GM21515 (cell line): Measurements from ENCODE around the gene PCDHGB1.
"Not testable (repeated sequence)": the region's sequence is repeated elsewhere in the genome, so short reads cannot be mapped to it uniquely, and the experiment has no call there.

Experiments used
- ATAC-seq: cut with Tn5 transposase; IDR thresholded peaks from one replicate; pipeline ENCODE4 v1.9.1; 2021; ENCODE audit not compliant: unreplicated experiment

Gene PCDHGB1

DNA sequence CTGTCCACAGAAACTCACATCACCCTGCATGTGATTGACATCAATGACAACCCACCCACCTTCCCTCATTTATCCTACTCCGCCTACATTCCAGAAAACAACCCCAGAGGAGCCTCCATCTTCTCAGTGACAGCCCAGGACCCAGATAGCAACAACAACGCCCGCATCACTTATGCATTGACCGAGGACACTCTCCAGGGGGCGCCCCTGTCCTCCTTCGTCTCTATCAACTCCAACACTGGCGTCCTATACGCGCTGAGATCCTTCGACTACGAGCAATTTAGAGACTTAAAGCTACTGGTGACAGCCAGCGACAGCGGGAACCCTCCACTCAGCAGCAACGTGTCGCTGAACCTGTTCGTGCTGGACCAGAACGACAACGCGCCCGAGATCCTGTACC lies 4.6 kb upstream of the PCDHGB1 start:
- ATAC-seq = no peak

GRCh38 chr5:141346017-141346416 lies 3.9 kb upstream of the PCDHGB1 start:
- not testable (repeated sequence) for ATAC-seq

DNA sequence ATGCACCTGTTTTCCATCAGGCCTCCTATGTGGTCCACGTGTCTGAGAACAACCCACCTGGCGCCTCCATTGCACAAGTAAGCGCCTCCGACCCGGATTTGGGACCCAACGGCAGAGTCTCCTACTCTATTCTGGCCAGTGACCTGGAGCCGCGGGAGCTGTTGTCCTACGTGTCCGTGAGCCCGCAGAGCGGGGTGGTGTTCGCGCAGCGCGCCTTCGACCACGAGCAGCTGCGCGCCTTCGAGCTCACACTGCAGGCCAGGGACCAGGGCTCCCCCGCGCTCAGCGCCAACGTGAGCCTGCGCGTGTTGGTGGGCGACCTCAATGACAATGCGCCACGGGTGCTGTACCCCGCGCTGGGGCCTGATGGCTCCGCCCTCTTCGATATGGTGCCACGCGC lies 1.7 kb downstream of the PCDHGB1 start:
- ATAC-seq = no peak

GRCh38 chr5:141354900-141355469 lies 5.1 kb downstream of the PCDHGB1 start, which contains the start of gene PCDHGA4:
Gene PCDHGA4, plus strand, starts transcription at chr5:141355021. Its CDS starts 87 bp downstream, at chr5:141355108.
- ATAC-seq = no peak

DNA sequence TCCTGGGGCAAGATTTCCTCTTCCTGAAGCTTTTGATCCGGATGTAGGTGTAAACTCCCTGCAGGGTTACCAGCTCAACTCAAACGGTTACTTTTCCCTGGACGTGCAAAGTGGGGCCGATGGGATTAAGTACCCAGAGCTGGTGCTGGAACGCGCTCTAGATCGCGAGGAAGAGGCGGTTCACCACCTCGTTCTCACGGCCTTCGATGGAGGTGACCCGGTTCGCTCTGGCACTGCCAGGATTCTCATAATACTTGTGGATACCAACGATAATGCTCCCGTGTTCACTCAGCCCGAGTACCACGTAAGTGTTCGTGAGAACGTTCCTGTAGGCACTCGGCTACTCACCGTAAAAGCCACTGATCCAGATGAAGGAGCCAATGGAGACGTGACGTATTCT lies 5.7 kb downstream of the PCDHGB1 start:
- no peak for ATAC-seq

GRCh38 chr5:141356133-141356532 lies 6.2 kb downstream of the PCDHGB1 start:
- ATAC-seq = no peak

DNA sequence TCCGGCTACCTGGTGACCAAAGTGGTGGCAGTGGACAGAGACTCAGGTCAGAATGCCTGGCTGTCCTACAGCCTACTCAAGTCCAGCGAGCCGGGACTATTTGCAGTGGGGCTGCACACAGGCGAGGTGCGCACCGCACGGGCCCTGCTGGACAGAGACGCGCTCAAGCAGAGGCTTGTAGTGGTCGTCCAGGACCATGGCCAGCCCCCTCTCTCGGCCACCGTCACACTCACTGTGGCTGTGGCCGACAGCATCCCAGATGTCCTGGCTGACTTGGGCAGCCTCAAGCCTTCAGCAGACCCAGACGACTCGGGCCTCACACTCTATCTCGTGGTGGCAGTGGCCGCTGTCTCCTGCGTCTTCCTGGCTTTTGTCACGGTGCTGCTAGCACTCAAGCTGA lies 7.1 kb downstream of the PCDHGB1 start:
- no peak for ATAC-seq

GRCh38 chr5:141359790-141360426 lies 10.0 kb downstream of the PCDHGB1 start, which contains the start of gene PCDHGB2:
Gene PCDHGB2, plus strand, starts transcription at chr5:141359994. Its CDS starts 142 bp downstream, at chr5:141360136.
- peak; percentile 63 for ATAC-seq

- no peak for ATAC-seq
Measured at GRCh38 chr5:141360685-141361084, 10.8 kb downstream of the PCDHGB1 start.

- ATAC-seq = no peak
Measured at GRCh38 chr5:141362719-141363118, 12.8 kb downstream of the PCDHGB1 start.

DNA sequence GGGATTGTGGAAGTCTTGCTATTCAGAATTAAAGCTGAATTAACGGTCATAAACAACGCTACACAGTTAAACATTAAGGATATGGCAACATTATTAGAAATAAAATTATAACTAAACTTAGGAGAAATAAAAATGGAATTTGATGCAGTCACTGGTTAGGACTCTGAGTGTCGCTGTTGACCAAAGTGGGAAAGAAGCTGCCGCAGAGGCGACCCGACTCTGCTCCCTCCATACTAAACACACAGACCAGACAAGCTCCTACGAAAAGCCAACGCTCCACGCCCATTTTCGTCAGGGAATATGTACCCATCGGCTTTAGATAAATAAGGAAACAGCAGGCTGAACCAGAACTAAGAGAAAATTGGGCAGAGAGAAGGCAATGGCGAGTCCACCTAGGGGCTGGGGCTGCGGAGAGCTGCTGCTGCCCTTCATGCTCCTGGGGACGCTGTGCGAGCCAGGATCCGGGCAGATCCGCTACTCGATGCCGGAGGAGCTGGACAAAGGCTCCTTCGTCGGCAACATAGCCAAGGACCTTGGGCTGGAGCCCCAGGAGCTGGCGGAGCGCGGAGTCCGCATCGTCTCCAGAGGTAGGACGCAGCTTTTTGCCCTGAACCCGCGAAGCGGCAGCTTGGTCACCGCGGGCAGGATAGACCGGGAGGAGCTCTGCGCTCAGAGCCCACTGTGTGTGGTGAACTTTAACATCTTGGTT lies 14.2 kb downstream of the PCDHGB1 start, which contains the start of gene PCDHGA5:
TSS of gene PCDHGA5 (plus strand) at position 211 of the 709 bp plus-strand sequence. CDS start at position 380, 169 bp downstream.
- ATAC-seq = no peak

GRCh38 chr5:141366016-141366896 lies 16.4 kb downstream of the PCDHGB1 start:
- ATAC-seq = no peak

DNA sequence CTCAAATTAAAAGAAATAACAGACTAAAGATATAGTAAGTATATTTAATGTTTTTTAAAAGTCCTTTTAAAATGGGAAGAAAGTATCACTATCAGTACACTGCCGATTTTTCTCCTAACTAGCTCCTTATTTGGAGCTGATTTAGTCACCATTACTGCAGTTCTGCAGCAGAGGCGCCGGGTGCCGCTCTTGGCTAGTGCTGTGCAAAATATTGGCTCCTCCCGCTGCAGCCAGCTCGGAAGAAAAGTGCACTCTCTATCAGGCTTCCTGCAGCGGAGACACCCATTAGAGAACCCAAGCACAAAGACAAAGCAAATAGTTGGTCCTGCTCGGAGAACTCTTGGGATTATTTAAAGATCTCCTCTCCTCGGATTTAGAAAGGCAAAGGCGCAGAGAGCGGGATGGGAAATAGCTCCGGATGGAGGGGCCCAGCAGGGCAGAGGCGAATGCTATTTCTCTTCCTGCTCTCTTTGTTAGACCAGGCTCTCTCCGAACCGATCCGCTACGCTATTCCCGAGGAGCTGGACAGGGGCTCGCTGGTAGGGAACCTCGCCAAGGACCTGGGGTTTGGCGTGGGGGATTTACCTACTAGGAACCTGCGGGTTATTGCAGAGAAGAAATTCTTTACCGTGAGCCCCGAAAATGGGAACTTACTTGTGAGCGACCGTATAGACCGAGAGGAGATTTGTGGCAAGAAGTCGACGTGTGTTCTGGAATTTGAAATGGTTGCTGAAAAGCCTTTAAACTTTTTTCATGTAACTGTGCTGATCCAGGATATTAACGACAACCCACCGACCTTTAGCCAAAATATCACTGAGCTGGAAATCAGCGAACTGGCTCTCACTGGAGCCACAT lies 20.3 kb downstream of the PCDHGB1 start, which contains the start of gene PCDHGB3:
TSS of gene PCDHGB3 (plus strand) at position 249 of the 855 bp plus-strand sequence. CDS start at position 402, 153 bp downstream.
- ATAC-seq = peak; percentile 96

DNA sequence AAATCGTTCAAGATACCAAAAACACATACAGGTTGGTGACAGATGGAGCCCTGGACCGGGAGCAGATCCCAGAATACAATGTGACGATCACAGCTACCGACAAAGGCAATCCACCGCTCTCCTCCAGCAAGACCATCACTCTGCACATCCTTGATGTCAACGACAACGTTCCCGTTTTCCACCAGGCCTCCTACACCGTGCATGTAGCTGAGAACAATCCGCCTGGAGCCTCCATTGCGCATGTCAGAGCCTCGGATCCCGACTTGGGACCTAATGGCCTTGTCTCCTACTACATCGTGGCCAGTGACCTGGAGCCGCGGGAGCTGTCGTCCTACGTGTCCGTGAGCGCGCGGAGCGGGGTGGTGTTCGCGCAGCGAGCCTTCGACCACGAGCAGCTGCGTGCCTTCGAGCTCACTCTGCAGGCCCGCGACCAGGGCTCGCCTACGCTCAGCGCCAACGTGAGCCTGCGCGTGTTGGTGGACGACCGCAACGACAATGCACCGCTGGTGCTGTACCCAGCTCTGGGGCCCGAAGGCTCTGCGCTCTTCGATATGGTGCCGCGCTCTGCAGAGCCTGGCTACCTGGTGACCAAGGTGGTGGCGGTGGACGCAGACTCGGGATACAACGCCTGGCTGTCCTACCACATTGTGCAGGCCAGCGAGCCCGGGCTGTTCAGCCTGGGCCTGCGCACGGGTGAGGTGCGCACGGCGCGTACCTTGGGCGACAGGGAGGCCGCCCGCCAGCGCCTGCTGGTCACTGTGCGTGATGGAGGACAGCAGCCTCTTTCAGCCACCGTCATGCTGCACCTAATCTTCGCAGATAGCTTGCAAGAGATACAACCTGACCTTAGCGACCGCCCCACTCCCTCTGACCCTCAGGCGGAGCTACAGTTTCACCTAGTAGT lies 21.9 kb downstream of the PCDHGB1 start:
- no peak for ATAC-seq

- ATAC-seq = no peak
Measured at GRCh38 chr5:141373673-141374317, 23.9 kb downstream of the PCDHGB1 start, which contains the start of gene PCDHGA6. Gene PCDHGA6, plus strand, starts transcription at chr5:141373891. Its CDS starts 193 bp downstream, at chr5:141374084.

DNA sequence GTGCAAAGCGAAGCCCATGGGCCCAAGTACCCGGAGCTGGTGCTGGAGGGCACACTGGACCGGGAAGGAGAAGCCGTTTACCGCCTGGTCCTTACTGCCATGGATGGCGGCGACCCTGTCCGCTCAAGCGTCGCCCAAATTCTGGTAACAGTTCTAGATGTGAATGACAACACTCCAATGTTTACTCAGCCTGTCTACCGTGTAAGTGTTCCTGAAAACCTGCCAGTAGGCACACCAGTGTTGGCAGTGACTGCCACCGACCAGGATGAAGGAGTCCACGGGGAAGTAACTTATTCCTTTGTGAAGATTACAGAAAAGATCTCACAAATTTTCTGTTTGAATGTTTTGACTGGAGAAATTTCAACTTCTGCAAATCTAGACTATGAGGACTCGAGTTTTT lies 24.7 kb downstream of the PCDHGB1 start:
- no peak for ATAC-seq

GRCh38 chr5:141375444-141376155 lies 25.7 kb downstream of the PCDHGB1 start:
- not testable (repeated sequence) for ATAC-seq
